ENCODE measurements around the gene MOB3B. TPM values are rescaled to one million over a fixed set of nuclear protein-coding genes. Genes with fewer than 3 reads are reported as not detected.

The MOB3B gene
- total RNA-seq, 1 experiment from 2014 or later, result 0.19 TPM

DNA sequence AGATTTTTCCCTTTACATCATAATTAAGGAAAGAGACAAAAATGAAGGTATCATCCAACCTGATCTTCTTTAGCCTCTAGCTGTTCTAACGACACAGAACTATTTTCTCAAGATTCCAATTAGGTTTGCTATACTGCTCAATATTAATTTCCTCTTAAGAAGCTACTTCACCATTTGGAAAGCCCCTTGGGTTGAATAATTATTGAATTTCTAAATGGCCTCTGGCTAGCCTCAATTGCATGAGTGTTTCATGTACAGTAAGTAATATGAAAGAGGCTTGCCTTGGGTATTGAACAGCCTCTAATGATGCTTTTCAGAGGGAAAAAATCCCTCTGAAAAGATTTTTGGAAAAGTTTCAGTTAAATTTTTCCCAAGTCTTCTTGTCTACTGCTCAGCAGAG is 3.7 kb upstream of the MOB3B start:
- no TSS peak for BruUV-seq (replicated peaks)
- Histone ChIP-seq H3K4me1 (ENCODE audit: insufficient read depth, low read length, poor library complexity, severe bottlenecking) (peaks cover 5% of the 10 kb centered on the region), H3K27ac (ENCODE audit: low read depth, low read length, poor library complexity, severe bottlenecking) (no peak overlapping the region), H3K27me3 (replicated peaks; ENCODE audit: insufficient read depth, low read depth, low read length, poor library complexity) (peaks cover 4% of the 10 kb centered on the region), H3K4me3 (ENCODE audit: low read depth, low read length, poor library complexity, severe bottlenecking) (no peak overlapping the region), H3K36me3 (ENCODE audit: insufficient read depth, low read length, poor library complexity, severe bottlenecking) (no peaks in the 10 kb centered on the region), H3K9me3 (ENCODE audit: low read depth, low read length, poor library complexity, severe bottlenecking) (no peaks in the 10 kb centered on the region)
- no peak for TF ChIP-seq EZH2 (IDR thresholded peaks at IDR 0.05; ENCODE audit: borderline replicate concordance, low read depth, low read length, poor library complexity, severe bottlenecking)
- TF ChIP-seq, protein P1, sequence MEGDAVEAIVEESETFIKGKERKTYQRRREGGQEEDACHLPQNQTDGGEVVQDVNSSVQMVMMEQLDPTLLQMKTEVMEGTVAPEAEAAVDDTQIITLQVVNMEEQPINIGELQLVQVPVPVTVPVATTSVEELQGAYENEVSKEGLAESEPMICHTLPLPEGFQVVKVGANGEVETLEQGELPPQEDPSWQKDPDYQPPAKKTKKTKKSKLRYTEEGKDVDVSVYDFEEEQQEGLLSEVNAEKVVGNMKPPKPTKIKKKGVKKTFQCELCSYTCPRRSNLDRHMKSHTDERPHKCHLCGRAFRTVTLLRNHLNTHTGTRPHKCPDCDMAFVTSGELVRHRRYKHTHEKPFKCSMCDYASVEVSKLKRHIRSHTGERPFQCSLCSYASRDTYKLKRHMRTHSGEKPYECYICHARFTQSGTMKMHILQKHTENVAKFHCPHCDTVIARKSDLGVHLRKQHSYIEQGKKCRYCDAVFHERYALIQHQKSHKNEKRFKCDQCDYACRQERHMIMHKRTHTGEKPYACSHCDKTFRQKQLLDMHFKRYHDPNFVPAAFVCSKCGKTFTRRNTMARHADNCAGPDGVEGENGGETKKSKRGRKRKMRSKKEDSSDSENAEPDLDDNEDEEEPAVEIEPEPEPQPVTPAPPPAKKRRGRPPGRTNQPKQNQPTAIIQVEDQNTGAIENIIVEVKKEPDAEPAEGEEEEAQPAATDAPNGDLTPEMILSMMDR (conservative IDR thresholded peaks at IDR 0.05; ENCODE audit: low read depth, low read length), result no peak
- DNase-seq (ENCODE audit: low spot score), result no peak
- intact Hi-C loops (cut with micrococcal nuclease; ENCODE audit: unreplicated experiment), result no loop called here
- CTCF ChIA-PET, result no interaction called here
- POLR2A ChIA-PET (ENCODE audit: low non-redundant PET), result no interaction called here

DNA sequence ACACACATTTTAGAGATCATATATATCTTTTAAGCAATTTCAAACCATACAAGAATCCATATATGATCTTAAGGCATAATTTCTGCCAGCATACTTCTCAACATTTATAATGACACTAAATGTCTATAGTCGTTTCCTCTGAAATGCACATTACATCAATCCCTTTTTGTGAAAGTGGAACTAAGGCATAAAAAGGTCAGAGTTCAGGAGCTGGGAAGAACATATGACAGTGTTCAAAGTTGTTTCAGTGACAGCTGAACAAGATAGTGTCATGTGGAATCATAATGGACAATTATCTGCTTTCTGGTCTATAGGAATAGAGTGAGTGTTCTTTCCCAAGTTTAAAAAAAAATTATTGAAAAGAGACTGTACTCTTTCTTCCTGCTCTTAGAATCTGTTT is 2.4 kb upstream of the MOB3B start:
- no peaks in the 10 kb centered on the region for H3K36me3 ChIP-seq (ENCODE audit: insufficient read depth, low read length, poor library complexity, severe bottlenecking)
- BruUV-seq (replicated peaks), result no TSS peak
- POLR2A ChIA-PET (ENCODE audit: low non-redundant PET), result no interaction called here
- CTCF ChIA-PET, result no interaction called here
- H3K4me3 ChIP-seq (ENCODE audit: low read depth, low read length, poor library complexity, severe bottlenecking), result no peak overlapping the region
- peaks cover 7% of the 10 kb centered on the region for H3K27me3 ChIP-seq (replicated peaks; ENCODE audit: insufficient read depth, low read depth, low read length, poor library complexity)
- TF ChIP-seq, protein P1 (conservative IDR thresholded peaks at IDR 0.05; ENCODE audit: low read depth, low read length), result no peak
- TF ChIP-seq EZH2 (IDR thresholded peaks at IDR 0.05; ENCODE audit: borderline replicate concordance, low read depth, low read length, poor library complexity, severe bottlenecking), result no peak
- intact Hi-C loops (cut with micrococcal nuclease; ENCODE audit: unreplicated experiment), result no loop called here
- H3K27ac ChIP-seq (ENCODE audit: low read depth, low read length, poor library complexity, severe bottlenecking), result no peak overlapping the region
- H3K9me3 ChIP-seq (ENCODE audit: low read depth, low read length, poor library complexity, severe bottlenecking), result no peaks in the 10 kb centered on the region
- peaks cover 5% of the 10 kb centered on the region for H3K4me1 ChIP-seq (ENCODE audit: insufficient read depth, low read length, poor library complexity, severe bottlenecking)
- DNase-seq (ENCODE audit: low spot score), result no peak

DNA sequence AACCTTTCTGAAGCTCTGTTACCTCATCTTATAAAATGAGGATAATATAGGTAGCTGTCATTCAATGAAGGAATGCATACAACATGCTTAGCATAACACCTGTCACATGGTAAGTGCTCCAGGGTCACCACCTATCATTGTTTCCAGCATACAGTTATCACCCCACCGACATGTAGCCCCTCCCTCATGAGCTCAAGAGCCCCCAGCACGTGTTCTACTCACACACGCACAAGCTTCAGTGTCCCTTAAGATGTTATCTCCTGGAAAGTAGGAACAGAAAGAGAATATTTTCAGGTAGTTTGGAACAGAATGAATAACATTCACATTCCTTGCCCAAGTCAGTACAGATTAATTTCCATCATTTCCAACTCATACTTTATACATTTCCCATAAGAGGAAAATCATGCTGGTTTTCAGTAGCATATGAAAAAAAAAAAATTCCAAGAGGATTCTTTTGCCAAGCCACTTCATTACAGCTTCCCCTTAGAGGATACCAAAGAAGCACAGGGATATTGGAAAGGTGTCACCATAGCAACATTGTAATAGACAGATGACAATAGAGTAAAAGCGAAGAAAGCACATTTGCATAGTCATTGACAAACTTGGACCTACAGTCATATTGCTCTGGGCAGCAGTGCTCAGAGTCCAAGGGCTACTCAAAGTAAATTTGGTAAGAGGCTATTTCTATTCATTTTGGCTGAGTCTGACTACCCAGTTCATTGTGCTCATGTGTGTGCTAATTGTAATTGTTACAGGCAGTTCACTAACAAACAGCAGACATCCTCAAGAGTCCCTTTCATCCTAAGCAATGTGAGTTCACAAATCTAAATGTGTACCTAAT is 1.5 kb upstream of the MOB3B start:
- Histone ChIP-seq H3K4me1 (ENCODE audit: insufficient read depth, low read length, poor library complexity, severe bottlenecking) (peaks cover 5% of the 10 kb centered on the region), H3K4me3 (ENCODE audit: low read depth, low read length, poor library complexity, severe bottlenecking) (no peak overlapping the region), H3K9me3 (ENCODE audit: low read depth, low read length, poor library complexity, severe bottlenecking) (no peaks in the 10 kb centered on the region), H3K36me3 (ENCODE audit: insufficient read depth, low read length, poor library complexity, severe bottlenecking) (no peaks in the 10 kb centered on the region), H3K27me3 (replicated peaks; ENCODE audit: insufficient read depth, low read depth, low read length, poor library complexity) (peaks cover 7% of the 10 kb centered on the region), H3K27ac (ENCODE audit: low read depth, low read length, poor library complexity, severe bottlenecking) (no peak overlapping the region)
- POLR2A ChIA-PET (ENCODE audit: low non-redundant PET), result no interaction called here
- TF ChIP-seq EZH2 (IDR thresholded peaks at IDR 0.05; ENCODE audit: borderline replicate concordance, low read depth, low read length, poor library complexity, severe bottlenecking), result no peak
- TF ChIP-seq, protein P1 (conservative IDR thresholded peaks at IDR 0.05; ENCODE audit: low read depth, low read length), result no peak
- no TSS peak for BruUV-seq (replicated peaks)
- no peak for DNase-seq (ENCODE audit: low spot score)
- CTCF ChIA-PET, result no interaction called here
- intact Hi-C loops (cut with micrococcal nuclease; ENCODE audit: unreplicated experiment), result no loop called here
